Keratinocyte (primary cell): ENCODE data around the gene ITGAV.

ENCODE experiments used
- CTCF ChIP-seq, 3 experiments: IDR thresholded peaks in 1 of 3; conservative IDR thresholded peaks in 1 of 3; optimal IDR thresholded peaks in 1 of 3; 2 replicates in 2 of 3; 3 replicates in 1 of 3; pipeline versions ENCODE3 to v1.5.1; 2011; ENCODE audit warnings: low read length in 3 of 3, mild to moderate bottlenecking in 3 of 3, moderate library complexity in 2 of 3, control low read depth in 1 of 3, inconsistent platforms in 1 of 3; ENCODE audit not compliant: insufficient read depth in 2 of 3; ENCODE audit errors: extremely low read depth in 1 of 3
- EZH2 ChIP-seq: IDR thresholded peaks from one replicate; pipeline ENCODE4 v1.6.1; 2012; ENCODE audit warnings: inconsistent platforms, mild to moderate bottlenecking, low read length, moderate library complexity

DNA sequence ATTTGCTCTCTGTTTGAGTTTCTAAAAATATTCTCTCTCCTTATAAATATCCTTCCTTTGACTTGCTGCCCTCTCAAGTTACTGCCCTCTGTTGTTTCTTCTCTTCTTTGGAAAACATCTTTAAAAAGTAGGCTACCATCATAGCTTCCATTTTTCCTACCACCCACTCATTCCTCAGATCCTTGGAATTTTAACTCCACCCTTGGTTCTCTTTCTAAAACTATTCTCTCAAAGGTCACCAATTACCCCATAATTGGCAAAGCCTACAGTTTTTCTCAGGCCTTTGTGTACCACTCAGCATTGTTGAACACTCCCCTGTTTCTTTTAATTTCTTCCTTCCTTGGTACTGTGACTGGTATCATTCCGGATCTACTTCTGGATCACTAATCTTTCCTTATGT, 43.0 kb upstream of the ITGAV start:
- TF ChIP-seq EZH2: no peak
- no peak for TF ChIP-seq CTCF (optimal IDR thresholded peaks at IDR 0.05 in 1 of 3, IDR thresholded peaks at IDR 0.05 in 1 of 3, conservative IDR thresholded peaks at IDR 0.05 in 1 of 3; ENCODE audit: extremely low read depth in 1 of 3, insufficient read depth in 2 of 3, low read length in 3 of 3)
